GM20000 (cell line): ENCODE results near the gene BICDL2.

Source experiments
- DNase-seq: peaks from one replicate; pipeline ENCODE4 v3.0.0; 2012; ENCODE audit warnings: low spot score
- TF ChIP-seq, protein P1 (sequence below): IDR thresholded peaks from 2 replicates; pipeline ENCODE4 v1.5.1; 2012; ENCODE audit warnings: mild to moderate bottlenecking, control low read depth; ENCODE audit errors: extremely low read depth, missing control alignments

Gene BICDL2

DNA sequence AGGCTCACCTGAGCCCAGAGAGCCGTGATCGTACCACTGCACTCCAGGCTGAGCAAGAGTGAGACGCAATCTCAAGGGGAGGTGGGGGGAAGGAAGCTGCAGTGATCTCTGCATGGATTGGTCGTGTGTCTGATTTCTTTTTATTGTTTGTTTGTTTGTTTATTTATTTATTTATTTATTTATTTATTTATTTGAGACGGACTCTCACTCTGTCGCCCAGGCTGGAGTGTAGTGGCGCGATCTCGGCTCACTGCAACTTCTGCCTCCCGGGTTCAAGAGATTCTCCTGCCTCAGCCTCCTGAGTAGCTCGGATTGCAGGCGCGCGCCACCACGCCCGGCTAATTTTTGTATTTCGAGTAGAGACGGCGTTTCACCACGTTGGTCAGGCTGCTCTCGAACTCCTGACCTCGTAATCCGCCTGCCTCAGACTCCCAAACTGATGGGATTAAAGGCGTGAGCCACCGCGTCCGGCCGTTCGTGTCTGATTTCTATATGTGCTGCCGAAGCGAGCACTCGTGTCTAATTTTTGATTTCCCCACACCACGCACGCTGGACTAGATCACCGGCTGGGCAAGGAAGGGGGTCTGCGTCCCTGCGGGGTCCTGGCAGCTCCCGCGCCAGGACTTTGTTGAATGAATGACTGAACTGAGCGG lies 17.0 kb downstream of the BICDL2 start:
- DNase-seq, result no peak
- TF ChIP-seq, protein P1, sequence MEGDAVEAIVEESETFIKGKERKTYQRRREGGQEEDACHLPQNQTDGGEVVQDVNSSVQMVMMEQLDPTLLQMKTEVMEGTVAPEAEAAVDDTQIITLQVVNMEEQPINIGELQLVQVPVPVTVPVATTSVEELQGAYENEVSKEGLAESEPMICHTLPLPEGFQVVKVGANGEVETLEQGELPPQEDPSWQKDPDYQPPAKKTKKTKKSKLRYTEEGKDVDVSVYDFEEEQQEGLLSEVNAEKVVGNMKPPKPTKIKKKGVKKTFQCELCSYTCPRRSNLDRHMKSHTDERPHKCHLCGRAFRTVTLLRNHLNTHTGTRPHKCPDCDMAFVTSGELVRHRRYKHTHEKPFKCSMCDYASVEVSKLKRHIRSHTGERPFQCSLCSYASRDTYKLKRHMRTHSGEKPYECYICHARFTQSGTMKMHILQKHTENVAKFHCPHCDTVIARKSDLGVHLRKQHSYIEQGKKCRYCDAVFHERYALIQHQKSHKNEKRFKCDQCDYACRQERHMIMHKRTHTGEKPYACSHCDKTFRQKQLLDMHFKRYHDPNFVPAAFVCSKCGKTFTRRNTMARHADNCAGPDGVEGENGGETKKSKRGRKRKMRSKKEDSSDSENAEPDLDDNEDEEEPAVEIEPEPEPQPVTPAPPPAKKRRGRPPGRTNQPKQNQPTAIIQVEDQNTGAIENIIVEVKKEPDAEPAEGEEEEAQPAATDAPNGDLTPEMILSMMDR, result no peak

DNA sequence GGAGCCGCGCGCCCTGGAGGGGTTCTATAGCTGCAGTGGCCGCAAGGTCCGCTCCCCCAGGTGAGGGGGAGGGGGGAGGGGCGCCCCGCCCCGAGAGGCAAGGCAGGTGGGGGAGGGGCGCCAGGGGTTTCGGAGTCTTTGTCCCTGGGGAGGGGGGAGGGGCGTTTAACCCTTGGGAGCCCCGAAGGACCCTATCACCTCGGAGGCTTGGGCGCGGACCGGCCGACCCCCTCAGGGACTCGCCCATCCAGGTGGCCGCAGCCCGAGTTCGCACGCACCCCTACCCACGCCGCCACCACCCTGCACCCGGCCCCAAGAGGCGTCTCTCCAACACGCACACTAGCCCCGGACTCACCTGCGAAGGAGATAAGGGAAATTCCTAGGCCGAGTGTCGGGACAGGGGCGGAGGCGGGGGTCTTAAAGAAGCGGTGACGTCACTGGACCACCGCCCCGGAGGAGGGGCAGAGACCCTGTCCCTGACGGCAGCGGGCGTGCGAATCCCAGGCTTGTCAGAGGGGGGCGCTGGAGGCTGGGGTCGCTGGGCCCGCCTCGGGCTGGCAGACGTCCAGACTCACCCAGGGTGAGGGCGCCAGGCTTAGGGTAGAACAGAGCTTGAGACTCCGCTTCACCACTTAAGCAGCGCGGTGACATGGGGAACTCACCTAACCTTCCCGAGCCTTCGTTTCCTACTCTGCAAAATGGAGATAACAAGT lies 18.8 kb downstream of the BICDL2 start, which contains the start of gene CLDN6:
CLDN6 (minus strand) TSS at position 390 of the 713 bp plus-strand sequence. CDS start 2,162 bp downstream, outside the sequence.
- TF ChIP-seq, protein P1, result peak; percentile 7
- no peak for DNase-seq

DNA sequence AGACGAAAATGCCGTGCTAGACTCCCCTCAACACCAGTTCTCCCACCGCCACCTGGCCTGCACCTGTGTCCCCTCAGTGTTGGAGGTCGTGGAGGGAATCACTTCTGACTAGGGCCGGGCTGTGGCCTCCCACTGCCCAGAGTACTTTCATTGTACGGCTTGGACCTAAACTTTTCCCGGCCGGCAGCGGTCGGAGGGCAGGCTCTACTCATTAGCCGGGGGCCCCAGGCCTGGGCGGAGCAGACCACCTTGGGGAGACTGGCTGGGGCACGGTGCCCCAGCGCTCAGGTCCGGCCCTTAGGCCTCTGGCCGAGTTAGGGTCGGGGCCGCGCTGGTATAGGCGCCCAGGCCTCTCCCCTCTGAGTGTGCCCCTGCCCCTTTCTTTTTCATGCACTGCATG lies 19.4 kb downstream of the BICDL2 start:
- TF ChIP-seq, protein P1, result no peak
- DNase-seq, result no peak

DNA sequence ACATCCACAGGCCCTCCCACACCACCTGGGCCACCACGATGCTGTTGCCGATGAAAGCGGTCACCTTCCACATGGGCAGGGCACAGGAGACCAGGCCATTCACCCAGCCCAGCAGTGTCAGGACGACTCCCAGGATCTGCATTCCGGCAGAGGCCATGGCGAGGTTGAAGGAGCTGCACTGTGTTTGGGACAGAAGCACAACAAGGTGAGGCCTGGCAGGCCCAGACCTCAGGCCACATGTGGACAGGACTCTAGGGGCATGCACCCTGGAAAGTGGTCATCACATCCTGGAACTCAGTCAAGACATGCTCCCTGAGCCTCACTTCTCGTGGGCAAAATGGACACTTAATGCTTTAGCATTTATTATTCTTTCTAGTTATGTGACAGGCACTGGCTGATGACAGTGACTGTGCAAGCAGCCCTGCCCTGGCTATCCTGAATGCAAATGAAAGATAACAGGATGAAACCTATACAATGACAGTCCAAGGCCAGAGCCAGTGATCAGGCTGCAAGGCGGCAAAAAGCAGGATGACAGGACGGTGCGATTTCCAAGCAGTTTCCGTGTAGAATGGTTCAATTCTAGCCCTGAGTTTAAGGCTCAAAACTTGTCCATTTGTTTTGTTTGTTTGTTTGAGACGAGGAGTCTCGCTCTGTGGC lies 20.8 kb downstream of the BICDL2 start:
- DNase-seq, result no peak
- TF ChIP-seq, protein P1, result no peak

DNA sequence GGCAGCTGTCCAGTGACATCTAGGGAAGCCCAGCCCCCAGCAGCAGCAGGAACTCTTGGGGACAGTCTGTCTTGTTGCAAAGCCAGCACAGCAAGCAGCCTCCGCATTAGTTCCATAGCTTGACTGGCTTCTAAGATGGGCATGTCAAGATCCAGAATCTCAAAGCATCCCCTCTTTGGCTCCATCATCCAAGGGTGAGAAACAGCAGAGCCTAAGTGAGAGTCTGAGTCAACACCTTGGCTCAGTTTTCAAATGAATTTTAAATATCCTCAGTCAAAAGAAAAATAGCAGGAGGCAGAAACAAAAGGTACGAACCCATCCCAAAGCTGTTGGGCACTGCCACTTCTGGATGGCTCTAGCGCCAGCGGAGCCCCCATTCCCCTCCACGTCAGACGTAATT lies 21.8 kb downstream of the BICDL2 start:
- no peak for DNase-seq
- TF ChIP-seq, protein P1, result no peak

DNA sequence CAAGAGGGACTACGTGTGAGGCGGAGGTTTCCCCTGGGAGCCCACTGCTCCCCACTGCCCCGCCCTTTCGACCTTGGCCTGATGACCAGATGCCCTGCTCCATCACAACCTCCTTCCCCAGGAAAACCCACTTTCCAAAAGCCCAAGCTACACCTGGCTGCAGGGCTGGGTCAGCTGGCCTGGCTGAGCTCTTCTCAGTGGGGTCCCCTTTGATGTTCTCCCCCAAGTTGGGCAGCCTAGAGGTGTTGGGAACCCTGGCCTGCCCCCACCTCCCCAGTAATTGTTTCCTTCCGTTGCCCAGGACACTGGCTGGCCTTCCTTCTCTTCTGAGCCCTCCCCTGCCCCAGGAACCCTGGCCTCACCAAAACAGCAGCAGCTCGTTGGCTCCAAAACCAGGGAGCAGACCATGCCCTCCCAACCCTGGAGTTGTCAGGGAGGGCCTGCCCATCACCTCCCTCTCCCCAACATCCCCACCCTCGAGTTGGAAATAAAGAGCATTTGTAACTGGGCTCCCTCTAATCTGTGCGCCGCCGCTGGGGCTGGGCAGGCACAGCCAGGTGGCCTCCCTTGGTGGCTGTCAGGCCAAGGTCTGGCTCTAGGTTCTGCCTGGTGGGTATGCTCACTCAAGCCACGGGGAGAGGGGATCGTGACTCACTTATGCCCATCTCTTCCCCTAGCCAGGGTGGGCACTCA lies 22.6 kb downstream of the BICDL2 start:
- TF ChIP-seq, protein P1, result no peak
- no peak for DNase-seq
